Measurements from ENCODE around the gene HS6ST2. TPM values are rescaled to one million over a fixed set of nuclear protein-coding genes. Genes with fewer than 3 reads are reported as not detected.

Gene HS6ST2
- total and polyA plus RNA-seq, 4 donors: under 0.01 to 1.4 (median 0.01) TPM; not detected in 1

GRCh38 chrX:132957211-132958090 is 978 bp downstream of the HS6ST2 start:
- H3K27me3 ChIP-seq (ENCODE audit: control insufficient read depth in 4 of 4, insufficient read depth in 4 of 4, low read length in 3 of 4): peaks cover 0 to 7% (median 0%) of the 10 kb centered on the region in 4 donors
- no peaks in the 10 kb centered on the region for H3K36me3 ChIP-seq (ENCODE audit: control insufficient read depth in 4 of 4, insufficient read depth in 3 of 4, low read depth in 1 of 4, low read length in 3 of 4)
- no peak overlapping the region for H3K9ac ChIP-seq (ENCODE audit: low read depth in 1 of 2, low read length in 2 of 2)
- peak overlapping the region in 1 of 3 donors; percentile 36 for H3K4me3 ChIP-seq (ENCODE audit: low read depth in 1 of 3, low read length in 3 of 3)
- H3K27ac ChIP-seq (ENCODE audit: low read depth in 1 of 2, low read length in 2 of 2): no peak overlapping the region
- H3K4me1 ChIP-seq (ENCODE audit: control insufficient read depth in 4 of 4, insufficient read depth in 4 of 4, low read length in 3 of 4): peaks cover 3 to 18% (median 5%) of the 10 kb centered on the region in 4 donors
- WGBS: 3% methylated on average over 86 of the region's 87 CpGs
- H3K9me3 ChIP-seq (ENCODE audit: control insufficient read depth in 4 of 4, low read length in 3 of 4): no peaks in the 10 kb centered on the region
- no peak for TF ChIP-seq REST (IDR thresholded peaks at IDR 0.05)
- no peak for TF ChIP-seq ATF3 (IDR thresholded peaks at IDR 0.05)
- TF ChIP-seq NR2F2 (IDR thresholded peaks at IDR 0.05): no peak
- no peak for TF ChIP-seq FOXA1 (IDR thresholded peaks at IDR 0.05)
- TF ChIP-seq RXRA (IDR thresholded peaks at IDR 0.05): no peak
- no peak for TF ChIP-seq ZBTB33 (IDR thresholded peaks at IDR 0.05)
- no peak for TF ChIP-seq GABPA (IDR thresholded peaks at IDR 0.05 in 1 of 2, conservative IDR thresholded peaks at IDR 0.05 in 1 of 2)
- TF ChIP-seq TAF1 (conservative IDR thresholded peaks at IDR 0.05): no peak
- DNase-seq (ENCODE audit: low spot score): no peak

- peak overlapping the region in 1 of 3 donors; percentile 36 for H3K4me3 ChIP-seq (ENCODE audit: low read depth in 1 of 3, low read length in 3 of 3)
- H3K9ac ChIP-seq (ENCODE audit: low read depth in 1 of 2, low read length in 2 of 2): no peak overlapping the region
- WGBS: 4% methylated on average over 83 of the region's 83 CpGs
- peaks cover 3 to 18% (median 5%) of the 10 kb centered on the region in 4 donors for H3K4me1 ChIP-seq (ENCODE audit: control insufficient read depth in 4 of 4, insufficient read depth in 4 of 4, low read length in 3 of 4)
- H3K36me3 ChIP-seq (ENCODE audit: control insufficient read depth in 4 of 4, insufficient read depth in 3 of 4, low read depth in 1 of 4, low read length in 3 of 4): no peaks in the 10 kb centered on the region
- DNase-seq (ENCODE audit: low spot score): no peak
- no peak overlapping the region for H3K27ac ChIP-seq (ENCODE audit: low read depth in 1 of 2, low read length in 2 of 2)
- no peak for TF ChIP-seq YY1 (IDR thresholded peaks at IDR 0.05)
- H3K27me3 ChIP-seq (ENCODE audit: control insufficient read depth in 4 of 4, insufficient read depth in 4 of 4, low read length in 3 of 4): peaks cover 0 to 7% (median 0%) of the 10 kb centered on the region in 4 donors
- H3K9me3 ChIP-seq (ENCODE audit: control insufficient read depth in 4 of 4, low read length in 3 of 4): no peaks in the 10 kb centered on the region
Measured at GRCh38 chrX:132956421-132957210, 1.8 kb downstream of the HS6ST2 start.
